ENCODE data around the gene CELF1.

- TF ChIP-seq CTCF (IDR thresholded peaks at IDR 0.05) (no peak), POLR2A (IDR thresholded peaks at IDR 0.05) (no peak)
Measured at GRCh38 chr11:47534704-47535251, 18.2 kb downstream of the CELF1 start.
